DND-41 (cell line): ENCODE data around the gene ROBO2.

Experiments
- ATAC-seq: fragments of 200-7000 bp; cut with Tn5 transposase; 3 replicates; pipeline ENCODE4 v1.9.1; 2021; ENCODE audit warnings: low read depth; ENCODE audit not compliant: insufficient read depth
- DNase-seq: peaks from one replicate; pipeline ENCODE4 v3.0.0-alpha.2; 2020
- H2AFZ ChIP-seq: 2 replicates; pipeline ENCODE4 v1.6.0; 2012; ENCODE audit warnings: low read depth, low read length
- H3K27ac ChIP-seq: 2 replicates; pipeline ENCODE4 v1.5.1; 2012; ENCODE audit warnings: low read length, inconsistent platforms
- H3K27me3 ChIP-seq: fragments of 200-600 bp; sonication (generic); 2 replicates; pipeline ENCODE4 v1.6.0; 2012; ENCODE audit warnings: low read length, mild to moderate bottlenecking, inconsistent platforms; ENCODE audit not compliant: insufficient read depth, poor library complexity
- H3K36me3 ChIP-seq: 2 replicates; pipeline ENCODE4 v1.5.1; 2012; ENCODE audit warnings: low read length, inconsistent platforms; ENCODE audit not compliant: insufficient read depth
- H3K4me1 ChIP-seq: 2 replicates; pipeline ENCODE4 v1.5.1; 2012; ENCODE audit warnings: mild to moderate bottlenecking, low read length; ENCODE audit not compliant: insufficient read depth
- H3K4me2 ChIP-seq: 2 replicates; pipeline ENCODE4 v1.6.0; 2012; ENCODE audit warnings: mild to moderate bottlenecking, moderate library complexity, low read length, inconsistent platforms; ENCODE audit not compliant: insufficient read depth
- H3K4me3 ChIP-seq, 2 experiments: fragments of 200-600 bp in 1 of 2; shearing (Covaris generic) in 1 of 2; 2 replicates each; pipeline ENCODE4 v1.5.1; 2012 to 2016; ENCODE audit warnings: inconsistent platforms in 2 of 2, low read length in 2 of 2, mild to moderate bottlenecking in 2 of 2, low read depth in 1 of 2, moderate library complexity in 1 of 2
- H3K79me2 ChIP-seq: 2 replicates; pipeline ENCODE4 v1.6.0; 2012; ENCODE audit warnings: low read length, inconsistent platforms; ENCODE audit not compliant: insufficient read depth
- H3K9ac ChIP-seq: 2 replicates; pipeline ENCODE4 v1.6.0; 2012; ENCODE audit warnings: low read depth, mild to moderate bottlenecking, inconsistent platforms, low read length, moderate library complexity
- H3K9me3 ChIP-seq: 2 replicates; pipeline ENCODE4 v1.5.1; 2012; ENCODE audit warnings: low read length, moderate library complexity, mild to moderate bottlenecking, inconsistent platforms; ENCODE audit not compliant: insufficient read depth, severe bottlenecking
- H4K20me1 ChIP-seq: 2 replicates; pipeline ENCODE4 v1.6.0; 2012; ENCODE audit warnings: low read length; ENCODE audit not compliant: insufficient read depth
- CTCF ChIP-seq: IDR thresholded peaks from 2 replicates; pipeline ENCODE4 v1.5.1; 2012; ENCODE audit warnings: borderline replicate concordance, low read length, moderate library complexity, mild to moderate bottlenecking; ENCODE audit not compliant: poor library complexity, severe bottlenecking; ENCODE audit errors: extremely low read depth
- EZH2 ChIP-seq: IDR thresholded peaks from 3 replicates; pipeline ENCODE4 v1.6.1; 2012; ENCODE audit warnings: borderline replicate concordance, low read depth, mild to moderate bottlenecking, moderate library complexity, low read length, inconsistent platforms; ENCODE audit not compliant: severe bottlenecking

Gene ROBO2

DNA sequence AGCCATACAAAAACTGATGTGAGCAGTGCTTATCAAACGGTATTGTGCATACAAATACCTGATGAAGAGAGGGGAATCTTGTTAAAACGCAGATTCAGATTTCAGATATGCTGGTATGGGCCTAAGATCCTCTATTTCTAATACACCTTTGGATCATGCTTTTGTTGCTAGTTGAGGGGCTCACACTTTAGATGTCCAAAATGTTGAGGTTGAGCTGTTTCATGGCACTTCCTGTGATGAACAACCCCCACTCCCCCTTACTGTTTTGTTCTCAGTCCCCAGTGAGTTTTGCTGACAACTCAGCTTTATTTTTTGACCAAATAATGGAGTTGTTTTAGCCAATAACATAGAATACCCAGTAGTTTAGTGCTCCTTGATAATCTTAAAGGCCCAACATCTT is 53.2 kb downstream of the ROBO2 start:
- H3K27me3 ChIP-seq: no peaks in the 10 kb centered on the region
- no peaks in the 10 kb centered on the region for H3K4me1 ChIP-seq
- peak; percentile 17 for DNase-seq
- TF ChIP-seq CTCF: no peak
- no peak for TF ChIP-seq EZH2
- no peak overlapping the region for H3K4me3 ChIP-seq
- H3K9ac ChIP-seq: no peak overlapping the region
- H2AFZ ChIP-seq: no peak overlapping the region
- H3K9me3 ChIP-seq: no peaks in the 10 kb centered on the region
- H3K36me3 ChIP-seq: no peaks in the 10 kb centered on the region
- no peak overlapping the region for H3K27ac ChIP-seq
- no peak overlapping the region for H3K4me2 ChIP-seq
- H3K79me2 ChIP-seq: no peaks in the 10 kb centered on the region
- no peaks in the 10 kb centered on the region for H4K20me1 ChIP-seq
- ATAC-seq: peak; percentile 73

DNA sequence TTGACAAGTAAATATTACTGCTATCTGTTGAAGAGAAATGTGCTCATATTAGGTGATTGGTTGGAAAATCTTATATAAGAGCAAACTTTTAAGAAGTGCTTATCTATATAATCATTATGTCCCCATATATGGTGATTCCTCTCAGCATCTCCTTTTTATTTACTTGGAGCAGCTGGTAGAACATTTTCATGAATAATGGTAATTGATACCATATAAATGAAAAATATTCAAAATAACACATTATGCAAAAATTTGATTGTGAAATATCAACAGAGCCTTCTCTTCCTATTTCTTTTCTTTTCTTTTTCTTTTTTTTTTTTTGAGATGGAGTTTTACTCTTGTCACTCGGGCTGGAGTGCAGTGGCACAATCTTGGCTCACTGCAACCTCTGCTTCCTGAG is 56.2 kb downstream of the ROBO2 start:
- H3K4me2 ChIP-seq: no peak overlapping the region
- TF ChIP-seq EZH2 (no peak), CTCF (no peak)
- no peaks in the 10 kb centered on the region for H3K4me1 ChIP-seq
- no peaks in the 10 kb centered on the region for H3K79me2 ChIP-seq
- H3K9me3 ChIP-seq: no peaks in the 10 kb centered on the region
- no peak overlapping the region for H3K9ac ChIP-seq
- DNase-seq (no peak), ATAC-seq (no peak)
- no peaks in the 10 kb centered on the region for H3K27me3 ChIP-seq
- no peaks in the 10 kb centered on the region for H3K36me3 ChIP-seq
- no peak overlapping the region for H3K27ac ChIP-seq
- H3K4me3 ChIP-seq: no peak overlapping the region
- no peak overlapping the region for H2AFZ ChIP-seq
- H4K20me1 ChIP-seq: no peaks in the 10 kb centered on the region

GRCh38 chr3:77096966-77097890 is 57.3 kb downstream of the ROBO2 start:
- Histone ChIP-seq H3K9me3 (no peaks in the 10 kb centered on the region), H4K20me1 (no peaks in the 10 kb centered on the region), H3K79me2 (no peaks in the 10 kb centered on the region), H3K27me3 (no peaks in the 10 kb centered on the region), H3K4me2 (no peak overlapping the region), H3K27ac (no peak overlapping the region), H3K36me3 (no peaks in the 10 kb centered on the region), H3K4me1 (no peaks in the 10 kb centered on the region), H3K9ac (no peak overlapping the region), H3K4me3 (no peak overlapping the region), H2AFZ (no peak overlapping the region)
- no peak for TF ChIP-seq CTCF
- TF ChIP-seq EZH2: no peak
- ATAC-seq: no peak
- DNase-seq: no peak
